Activated naive CD8-positive, alpha-beta T cell treated with anti-CD3 and anti-CD28 coated beads, Interleukin-2, amount 10 ng/mL, durations not matched to agents 7 days and 5 days (primary cell): ENCODE results near the gene RNASE4. TPM values are rescaled to one million over a fixed set of nuclear protein-coding genes. Genes with fewer than 3 reads are reported as not detected.

Experiments used
- ATAC-seq: fragments of 150-1000 bp; cut with Tn5 transposase; one replicate; pipeline ENCODE4 v1.10.0; 2021; ENCODE audit warnings: low read depth, moderate library complexity
- POLR2A ChIA-PET: fragments of 350-600 bp; sonication (Branson Sonifier 250); formaldehyde crosslinking; loops from one replicate; lab custom pipeline; 2021; ENCODE audit warnings: antibody characterized with exemption; lab: Charles Lee
- DNase-seq: peaks from one replicate; pipeline ENCODE4 v3.0.0; 2021
- H3K27ac Mint-ChIP-seq: one replicate; pipeline ENCODE4 v1.8.0; 2022; ENCODE audit warnings: mild to moderate bottlenecking, mixed read lengths
- H3K27me3 Mint-ChIP-seq: one replicate; pipeline ENCODE4 v1.8.0; 2022; ENCODE audit warnings: mild to moderate bottlenecking, moderate library complexity, mixed read lengths
- H3K36me3 Mint-ChIP-seq: one replicate; pipeline ENCODE4 v1.8.0; 2021; ENCODE audit warnings: mild to moderate bottlenecking, mixed read lengths
- H3K4me1 Mint-ChIP-seq: one replicate; pipeline ENCODE4 v1.8.0; 2021; ENCODE audit warnings: mixed read lengths
- H3K4me3 Mint-ChIP-seq: one replicate; pipeline ENCODE4 v1.8.0; 2022; ENCODE audit warnings: mild to moderate bottlenecking, moderate library complexity, mixed read lengths
- H3K9me3 Mint-ChIP-seq: one replicate; pipeline ENCODE4 v1.8.0; 2021; ENCODE audit warnings: mixed read lengths
- total RNA-seq, 2 experiments: library from RNA; stranded (reverse); gene quantifications; one replicate each; pipeline ENCODE4 v1.2.3, GENCODE V29; 2021

Gene RNASE4
- total RNA-seq, 2 experiments from 2014 or later: 0.62 to 1.0 TPM

DNA sequence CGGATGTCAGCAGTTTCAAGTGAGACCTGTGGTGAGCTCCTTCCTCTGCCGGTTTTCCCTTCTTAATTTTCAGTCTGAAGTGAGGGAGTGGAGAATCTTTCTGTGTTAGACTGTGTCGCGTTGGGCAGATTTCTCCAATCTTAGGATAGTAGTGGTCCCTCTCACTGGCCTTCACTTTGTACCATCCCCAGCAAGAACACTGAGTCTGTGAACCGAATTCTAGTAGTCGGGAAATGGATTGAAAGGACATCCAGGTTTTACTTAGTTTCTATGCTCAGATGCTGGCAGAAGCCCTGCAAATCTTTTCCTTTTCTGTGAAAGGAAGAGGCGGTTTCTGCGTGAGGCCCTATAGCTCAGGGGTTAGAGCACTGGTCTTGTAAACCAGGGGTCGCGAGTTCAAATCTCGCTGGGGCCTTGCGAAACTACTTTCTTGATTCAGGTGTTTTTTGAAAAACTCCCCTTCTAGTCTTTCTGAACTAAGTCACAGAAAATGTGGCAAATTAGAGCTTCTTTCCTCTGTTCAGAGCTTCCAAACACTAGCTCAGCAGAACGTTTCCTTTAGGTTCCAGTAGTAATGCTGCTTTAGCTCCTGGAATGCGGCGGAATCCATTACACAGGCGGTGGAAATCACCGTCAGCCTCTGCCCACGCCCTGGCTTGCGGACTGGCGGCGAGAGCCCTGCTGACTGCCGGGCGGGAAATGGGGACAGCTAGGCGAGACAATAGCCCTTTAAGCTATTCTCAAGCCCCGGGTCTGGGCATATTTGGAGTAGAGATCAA lies 2.8 kb upstream of the RNASE4 start:
- Mint-ChIP-seq H3K9me3 (no peaks in the 10 kb centered on the region), H3K27ac (no peak overlapping the region), H3K36me3 (no peaks in the 10 kb centered on the region), H3K27me3 (peaks cover 7% of the 10 kb centered on the region), H3K4me1 (peaks cover 30% of the 10 kb centered on the region), H3K4me3 (no peak overlapping the region)
- ATAC-seq (peak; percentile 24), DNase-seq (peak; percentile 76)
- POLR2A ChIA-PET: interaction anchor here (0.6 to 2.6 kb wide), 13 partner anchors 13 to 340 kb away, joined by 3 to 22 read pairs (median 4); partner anchors contain the start of genes APEX1, OSGEP, PARP2 and PIP4P1

DNA sequence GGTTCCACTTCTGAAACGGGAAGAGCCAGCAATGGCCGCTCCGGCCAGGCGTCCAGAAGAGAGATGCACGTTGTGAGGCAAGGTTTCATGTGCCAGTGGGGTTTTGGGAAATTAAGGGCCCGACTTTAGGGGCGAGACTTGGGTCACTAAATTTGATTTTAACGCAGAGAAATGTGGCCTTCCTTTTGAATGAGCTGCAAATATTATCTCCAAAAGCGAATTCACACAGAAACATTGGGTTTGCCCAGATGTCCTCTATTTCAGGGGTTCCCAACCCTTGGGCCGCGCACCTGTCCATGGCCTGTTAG lies 2.3 kb upstream of the RNASE4 start:
- H3K4me1 Mint-ChIP-seq: peaks cover 30% of the 10 kb centered on the region
- H3K9me3 Mint-ChIP-seq: no peaks in the 10 kb centered on the region
- POLR2A ChIA-PET: interaction anchor here (0.6 to 2.6 kb wide), 11 partner anchors 13 to 341 kb away, joined by 3 to 22 read pairs (median 4); partner anchors contain the start of genes APEX1, OSGEP, PARP2 and PIP4P1
- peaks cover 4% of the 10 kb centered on the region for H3K27me3 Mint-ChIP-seq
- H3K27ac Mint-ChIP-seq: no peak overlapping the region
- no peaks in the 10 kb centered on the region for H3K36me3 Mint-ChIP-seq
- no peak for ATAC-seq
- no peak overlapping the region for H3K4me3 Mint-ChIP-seq
- no peak for DNase-seq

DNA sequence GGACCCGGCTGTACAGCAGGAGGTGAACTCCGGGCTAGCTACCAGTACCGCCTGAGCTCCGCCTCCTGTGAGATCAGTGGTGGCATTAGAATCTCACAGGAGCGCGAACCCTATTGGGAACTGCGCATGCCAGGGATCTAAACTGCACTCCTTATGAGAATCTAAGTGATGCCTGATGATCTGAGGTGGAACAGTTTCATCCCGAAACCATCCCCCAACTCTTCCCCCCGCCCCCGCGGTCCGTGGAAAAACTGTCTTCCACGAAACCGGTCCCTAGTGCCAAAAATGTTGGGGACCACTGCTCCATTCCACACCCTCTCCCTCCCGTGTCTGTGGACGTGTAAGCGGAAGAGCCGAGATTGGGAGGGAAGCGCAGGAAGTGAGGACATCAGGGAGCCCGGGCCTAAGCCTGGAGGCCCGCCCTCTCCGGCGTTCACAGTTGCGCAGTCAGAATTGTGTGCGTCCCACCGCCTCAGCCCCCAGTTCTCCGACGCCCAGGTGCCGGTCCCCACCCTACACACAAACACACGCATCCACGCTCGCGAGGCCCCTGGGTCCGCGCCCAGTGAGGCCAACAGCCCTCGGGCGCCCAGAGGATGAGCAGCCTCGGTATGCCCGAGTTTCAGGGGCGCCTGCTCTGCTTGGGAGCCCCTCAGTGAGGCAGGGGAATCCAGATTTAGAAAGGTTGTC lies 1.8 kb upstream of the RNASE4 start:
- Mint-ChIP-seq H3K9me3 (no peaks in the 10 kb centered on the region), H3K4me1 (peaks cover 30% of the 10 kb centered on the region), H3K4me3 (no peak overlapping the region), H3K36me3 (no peaks in the 10 kb centered on the region), H3K27me3 (peaks cover 4% of the 10 kb centered on the region), H3K27ac (no peak overlapping the region)
- ATAC-seq (peak; percentile 63), DNase-seq (peak; percentile 79)
- POLR2A ChIA-PET: interaction anchor here (0.5 to 2.6 kb wide), 13 partner anchors 13 to 341 kb away, joined by 3 to 16 read pairs (median 4); partner anchors contain the start of genes APEX1, OSGEP, PARP2 and PIP4P1

DNA sequence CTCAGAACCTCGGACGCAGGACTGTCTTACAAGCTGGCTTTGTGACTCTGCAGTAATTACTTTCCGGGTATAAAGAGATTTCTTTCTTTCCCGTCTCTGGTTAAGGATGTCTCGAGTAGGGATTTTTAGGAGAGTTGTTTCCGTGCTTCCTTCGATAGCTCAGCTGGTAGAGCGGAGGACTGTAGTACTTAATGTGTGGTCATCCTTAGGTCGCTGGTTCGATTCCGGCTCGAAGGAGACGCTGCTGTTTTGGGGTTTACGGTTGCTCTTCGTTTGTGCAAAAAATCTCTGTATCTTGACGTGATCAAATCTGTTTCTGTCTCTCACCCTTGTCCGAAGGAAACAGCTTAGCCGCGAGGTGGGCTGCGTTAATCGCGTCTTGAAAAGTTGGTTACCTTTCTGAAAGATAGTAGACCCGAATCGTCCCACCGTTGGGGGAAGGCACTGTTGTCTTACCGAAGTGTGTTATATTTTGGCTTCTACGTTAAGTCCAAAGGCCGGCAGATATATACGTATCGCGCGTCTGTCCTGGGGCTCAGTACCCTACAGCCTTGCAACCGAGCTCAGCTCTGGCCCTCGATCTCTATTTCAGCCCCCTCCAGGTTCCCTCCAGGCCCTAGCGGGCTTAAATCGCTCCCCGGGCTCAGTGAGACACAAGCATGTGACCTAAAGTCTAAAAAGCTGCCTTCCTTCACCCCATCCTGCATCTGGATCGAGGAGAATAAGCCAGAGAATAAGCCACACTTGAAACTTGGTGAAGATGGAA lies 1.1 kb upstream of the RNASE4 start:
- POLR2A ChIA-PET: interaction anchor here (0.5 to 2.3 kb wide), 5 partner anchors 14 to 340 kb away, joined by 3 to 10 read pairs (median 3); partner anchors contain the start of gene PARP2
- Mint-ChIP-seq H3K36me3 (no peaks in the 10 kb centered on the region), H3K4me1 (peaks cover 30% of the 10 kb centered on the region), H3K27ac (no peak overlapping the region), H3K9me3 (no peaks in the 10 kb centered on the region), H3K27me3 (peaks cover 4% of the 10 kb centered on the region), H3K4me3 (no peak overlapping the region)
- ATAC-seq (peak; percentile 39), DNase-seq (peak; percentile 73)

DNA sequence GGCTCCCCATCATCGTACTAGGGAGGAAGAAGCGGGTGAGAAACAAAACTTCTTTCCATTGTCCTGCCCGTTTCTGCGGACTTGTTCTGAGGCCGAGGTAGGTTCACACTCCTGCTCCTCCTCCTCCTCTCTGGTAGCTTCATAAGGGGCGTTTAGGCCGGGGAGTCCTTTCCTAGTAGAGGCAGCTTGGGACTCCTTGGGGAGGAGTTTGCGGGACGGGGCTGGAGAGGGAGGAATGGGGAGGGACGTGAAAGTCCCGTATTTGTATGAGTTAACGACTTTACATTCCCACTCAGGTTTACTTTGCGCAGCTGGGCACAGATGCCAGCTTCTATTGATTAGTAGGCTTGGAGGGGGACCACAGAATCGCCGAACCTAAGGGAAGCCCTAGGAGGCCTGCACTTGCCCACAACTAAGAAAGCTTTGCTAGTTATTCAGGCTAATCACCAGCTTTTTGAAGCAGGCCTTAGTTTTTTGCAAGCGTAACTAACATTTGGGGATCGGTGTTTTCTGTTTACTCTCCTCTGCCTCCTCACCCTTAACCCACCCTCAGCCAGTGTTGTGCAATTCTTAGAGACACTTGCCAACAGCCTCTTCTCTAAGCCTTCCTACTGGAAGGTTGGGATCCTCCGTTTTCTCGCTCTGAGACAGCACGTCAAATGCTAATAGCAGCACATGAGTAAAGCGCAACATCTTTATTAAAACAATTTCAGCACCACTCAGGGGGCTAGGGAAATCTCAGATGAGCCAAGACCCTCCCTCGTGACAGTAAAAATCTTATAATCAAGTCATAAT lies 499 bp downstream of the RNASE4 start:
- no peaks in the 10 kb centered on the region for H3K9me3 Mint-ChIP-seq
- H3K4me3 Mint-ChIP-seq: no peak overlapping the region
- peaks cover 28% of the 10 kb centered on the region for H3K4me1 Mint-ChIP-seq
- no peak for ATAC-seq
- DNase-seq: no peak
- H3K27me3 Mint-ChIP-seq: peaks cover 4% of the 10 kb centered on the region
- POLR2A ChIA-PET: interaction anchor here (1.3 to 2.3 kb wide), 2 partner anchors 342 to 356 kb away, joined by 3 to 10 read pairs; partner anchors contain the start of gene PARP2
- H3K36me3 Mint-ChIP-seq: no peaks in the 10 kb centered on the region
- no peak overlapping the region for H3K27ac Mint-ChIP-seq

DNA sequence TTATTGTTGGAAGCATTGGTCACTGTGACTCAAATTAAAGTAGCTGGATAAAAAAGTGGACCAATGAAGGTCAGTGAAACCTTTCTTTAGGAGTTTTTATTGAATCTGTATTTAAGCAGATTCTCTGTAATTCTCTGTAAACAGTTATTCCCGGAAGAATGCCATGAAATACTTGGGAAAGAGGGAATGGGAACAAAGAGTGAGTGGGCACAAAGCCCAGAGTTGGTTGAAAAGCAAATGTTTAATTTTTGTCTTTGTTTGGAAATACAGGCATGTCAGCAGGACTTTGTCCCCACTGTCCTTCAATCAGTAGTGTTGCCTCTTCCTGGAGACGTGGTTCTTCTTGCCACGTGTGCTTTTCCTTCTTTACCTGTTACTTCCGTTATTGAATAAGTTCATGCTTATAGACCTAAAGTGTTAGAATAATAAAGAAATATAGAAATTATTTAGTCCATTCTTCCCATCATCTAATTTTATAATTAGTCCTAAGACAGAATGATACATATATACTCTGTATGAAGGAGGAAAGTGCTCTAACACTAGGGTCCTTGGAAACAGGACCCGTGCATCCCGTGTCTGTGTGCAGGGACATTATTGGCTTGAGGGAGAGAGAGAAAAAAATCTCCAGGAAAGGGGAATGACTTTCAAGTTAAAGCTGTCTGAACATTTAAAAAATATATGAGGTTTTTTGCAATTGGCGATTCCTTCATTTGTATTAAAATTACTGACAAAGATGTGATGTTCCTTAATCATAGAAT lies 2.2 kb downstream of the RNASE4 start:
- Mint-ChIP-seq H3K9me3 (no peaks in the 10 kb centered on the region), H3K4me1 (peaks cover 21% of the 10 kb centered on the region), H3K27me3 (peaks cover 4% of the 10 kb centered on the region), H3K36me3 (no peaks in the 10 kb centered on the region), H3K4me3 (no peak overlapping the region), H3K27ac (no peak overlapping the region)
- POLR2A ChIA-PET: no interaction called here
- DNase-seq (no peak), ATAC-seq (no peak)

DNA sequence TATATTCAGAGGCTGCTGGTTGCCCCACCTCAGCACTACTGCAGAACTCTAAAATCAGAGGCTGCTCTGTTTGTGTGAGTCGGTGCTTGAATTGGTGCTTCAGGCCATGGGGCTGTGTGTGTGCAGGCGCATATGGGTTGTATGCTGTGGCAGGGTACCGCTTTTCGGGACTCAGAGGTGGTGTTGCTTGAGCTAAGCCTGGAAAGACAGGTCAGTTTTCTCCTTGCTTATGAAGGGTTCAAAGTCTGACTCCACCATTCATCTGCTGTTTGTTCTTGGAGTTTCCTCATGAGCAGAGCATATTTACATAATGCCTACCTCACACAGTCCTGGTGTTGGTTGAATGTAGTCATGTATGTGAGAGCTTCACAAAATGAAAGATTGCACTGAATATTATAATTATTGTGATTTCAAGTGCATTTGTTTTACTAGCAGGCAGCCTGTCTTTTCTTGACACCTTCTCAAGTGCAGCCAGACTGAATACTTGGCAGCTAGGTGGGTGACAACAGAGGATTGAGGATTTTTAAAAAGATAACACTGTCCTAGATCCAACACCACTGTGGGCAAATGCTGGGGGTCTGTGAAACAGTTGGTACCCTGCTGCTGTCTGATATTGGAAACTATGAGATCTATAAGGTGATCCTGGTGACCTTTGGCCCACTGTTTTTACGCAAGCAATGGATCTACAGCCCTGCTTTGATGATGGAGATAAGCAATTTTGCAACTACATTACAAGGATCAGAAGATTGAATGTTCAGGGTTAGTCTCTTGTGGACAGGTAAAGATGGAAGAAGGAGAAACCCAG lies 3.2 kb downstream of the RNASE4 start:
- no peaks in the 10 kb centered on the region for H3K36me3 Mint-ChIP-seq
- ATAC-seq: no peak
- H3K27ac Mint-ChIP-seq: no peak overlapping the region
- peaks cover 4% of the 10 kb centered on the region for H3K27me3 Mint-ChIP-seq
- no peaks in the 10 kb centered on the region for H3K9me3 Mint-ChIP-seq
- POLR2A ChIA-PET: no interaction called here
- H3K4me1 Mint-ChIP-seq: peaks cover 16% of the 10 kb centered on the region
- no peak overlapping the region for H3K4me3 Mint-ChIP-seq
- no peak for DNase-seq

DNA sequence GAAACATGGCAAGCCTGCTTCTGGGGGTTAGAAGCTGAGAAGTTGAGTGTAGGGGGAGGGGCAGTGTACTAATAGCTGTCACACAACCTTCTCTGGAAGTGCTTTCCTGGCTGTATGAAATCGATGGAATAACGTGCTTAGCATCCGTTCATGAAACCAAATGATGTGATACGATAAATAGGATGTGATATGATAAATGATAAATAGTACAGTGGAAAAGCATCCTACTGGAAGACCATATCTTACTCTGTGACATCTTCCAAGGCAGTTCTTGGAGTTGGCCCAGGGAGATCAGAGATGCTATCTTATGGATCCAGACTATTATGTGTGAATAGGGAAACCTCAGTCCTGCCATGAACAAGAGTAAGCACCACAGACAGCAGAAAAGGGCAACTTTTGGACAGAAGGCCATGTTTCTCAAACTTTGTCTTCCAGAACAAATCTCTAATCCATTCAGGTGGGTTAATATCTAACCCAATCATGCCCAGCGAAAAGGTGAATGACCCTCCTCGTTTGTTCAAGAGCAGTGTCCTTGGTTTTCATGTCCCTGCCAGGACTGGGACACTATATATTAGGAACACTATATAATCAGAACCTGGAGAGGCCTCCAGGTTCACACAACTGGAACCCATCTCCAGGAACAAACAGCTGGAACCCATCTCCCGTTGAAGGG lies 3.9 kb downstream of the RNASE4 start, which contains the start of gene ANG:
ANG (plus strand) TSS at position 598 of the 673 bp plus-strand sequence. CDS start 4,801 bp downstream, outside the sequence.
- H3K9me3 Mint-ChIP-seq: no peaks in the 10 kb centered on the region
- POLR2A ChIA-PET: no interaction called here
- peaks cover 16% of the 10 kb centered on the region for H3K4me1 Mint-ChIP-seq
- no peak within 1 kb of the TSS for H3K27ac Mint-ChIP-seq
- no peak within 1 kb of the TSS for H3K4me3 Mint-ChIP-seq
- H3K27me3 Mint-ChIP-seq: peaks cover 4% of the 10 kb centered on the region
- ATAC-seq: no peak
- no peak for DNase-seq
- no peaks in the 10 kb centered on the region for H3K36me3 Mint-ChIP-seq

DNA sequence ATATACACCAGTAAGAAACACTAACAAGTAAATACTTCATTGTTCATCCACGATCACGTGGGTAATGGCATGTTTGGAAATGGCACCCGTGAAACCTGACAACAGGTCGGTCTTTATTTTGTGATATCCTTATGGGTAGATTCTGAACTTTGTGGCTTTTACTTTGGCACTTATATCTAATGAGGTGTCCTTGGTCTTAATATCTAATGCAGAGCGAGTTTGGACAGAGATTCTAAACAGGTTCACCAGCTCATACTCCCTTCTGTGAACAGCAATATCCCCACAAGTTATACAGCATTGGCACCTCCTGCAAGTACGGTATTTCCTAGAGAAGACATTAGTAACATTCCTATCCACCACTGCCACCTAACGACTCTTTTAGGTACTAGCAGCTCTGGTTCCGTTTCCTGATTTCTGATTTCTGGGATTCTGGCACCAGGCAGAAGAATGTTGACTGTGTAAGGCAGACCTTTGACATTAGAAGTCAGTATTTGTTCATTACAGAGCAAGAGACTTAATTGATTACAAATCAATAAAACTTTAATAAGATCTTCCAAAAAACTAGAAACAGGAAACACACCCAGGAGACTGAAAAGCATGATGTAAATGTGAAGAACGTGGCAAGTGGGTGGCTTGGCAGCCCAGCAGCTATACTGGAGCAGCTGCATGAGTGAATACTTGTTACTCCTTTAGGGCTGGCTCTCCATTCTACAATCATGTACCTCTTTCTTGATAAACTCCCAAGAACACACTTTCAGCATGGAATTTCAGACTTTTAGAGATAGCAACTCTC lies 6.7 kb downstream of the RNASE4 start:
- H3K4me1 Mint-ChIP-seq: peaks cover 9% of the 10 kb centered on the region
- no peaks in the 10 kb centered on the region for H3K9me3 Mint-ChIP-seq
- peaks cover 5% of the 10 kb centered on the region for H3K27me3 Mint-ChIP-seq
- no peak overlapping the region for H3K27ac Mint-ChIP-seq
- H3K4me3 Mint-ChIP-seq: no peak overlapping the region
- DNase-seq: no peak
- H3K36me3 Mint-ChIP-seq: no peaks in the 10 kb centered on the region
- POLR2A ChIA-PET: interaction anchor here (1.1 kb wide), 1 partner anchor 28 kb away, joined by 3 read pairs; no protein-coding TSS in a partner anchor
- ATAC-seq: peak; percentile 74

DNA sequence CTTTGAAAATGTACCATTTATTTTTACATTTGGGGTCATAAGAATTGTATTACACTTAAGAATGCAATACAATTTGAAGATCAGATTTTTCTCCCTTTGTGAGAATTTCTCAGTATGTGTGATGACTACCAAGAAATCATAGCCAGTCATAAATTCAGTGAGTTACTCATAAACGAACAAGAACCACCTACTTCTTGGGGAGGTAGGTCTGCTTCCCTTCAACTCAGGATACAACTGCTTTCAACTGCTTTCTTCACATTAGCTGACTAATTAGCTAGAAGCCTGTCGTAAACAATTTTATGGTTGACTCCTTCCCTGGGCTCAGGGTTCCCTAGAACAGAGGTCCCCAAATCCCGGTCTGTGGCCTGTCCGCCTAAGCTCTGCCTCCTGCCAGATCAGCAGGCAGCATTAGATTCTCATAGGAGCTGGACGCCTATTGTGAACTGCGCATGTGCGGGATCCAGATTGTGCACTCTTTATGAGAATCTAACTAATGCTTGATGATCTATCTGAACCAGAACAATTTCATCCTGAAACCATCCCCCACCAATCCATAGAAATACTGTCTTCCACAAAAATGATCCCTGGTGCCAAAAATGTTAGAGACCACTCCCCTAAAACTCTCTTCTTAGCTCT lies 7.9 kb downstream of the RNASE4 start:
- Mint-ChIP-seq H3K4me1 (peaks cover 8% of the 10 kb centered on the region), H3K4me3 (no peak overlapping the region), H3K9me3 (no peaks in the 10 kb centered on the region), H3K36me3 (no peaks in the 10 kb centered on the region), H3K27ac (no peak overlapping the region), H3K27me3 (peaks cover 2% of the 10 kb centered on the region)
- DNase-seq: no peak
- POLR2A ChIA-PET: interaction anchor here (1.1 kb wide), 1 partner anchor 29 kb away, joined by 3 read pairs; no protein-coding TSS in a partner anchor
- no peak for ATAC-seq
